ENCODE results near the gene KRT10.
"Not testable (repeated sequence)": the region's sequence is repeated elsewhere in the genome, so short reads cannot be mapped to it uniquely, and the experiment has no call there.

Gene KRT10

GRCh38 chr17:40822132-40822812 is at the start of gene KRT10:
KRT10 (minus strand) TSS chr17:40822614; CDS start chr17:40822585, 29 bp downstream.
- DNase-seq = no peak

- DNase-seq = no peak
Observed at GRCh38 chr17:40871316-40871715, 48.9 kb upstream of the KRT10 start.

GRCh38 chr17:40870136-40870535 is 47.7 kb upstream of the KRT10 start:
- no peak for DNase-seq

- DNase-seq = no peak
Observed at GRCh38 chr17:40866838-40867237, 44.4 kb upstream of the KRT10 start, which contains the start of gene KRT12. KRT12 (minus strand) TSS chr17:40867223; CDS start chr17:40867186, 37 bp downstream.

- DNase-seq = no peak
Observed at GRCh38 chr17:40864661-40865390, 42.4 kb upstream of the KRT10 start.

GRCh38 chr17:40862985-40863733 is 40.7 kb upstream of the KRT10 start:
- DNase-seq = peak; percentile 6

- DNase-seq = no peak
Observed at GRCh38 chr17:40859536-40859935, 37.1 kb upstream of the KRT10 start.

- not testable (repeated sequence) for DNase-seq
Observed at GRCh38 chr17:40858667-40859066, 36.3 kb upstream of the KRT10 start.

GRCh38 chr17:40857535-40857934 is 35.1 kb upstream of the KRT10 start:
- DNase-seq = no peak

GRCh38 chr17:40854175-40854814 is 31.9 kb upstream of the KRT10 start:
- no peak for DNase-seq

GRCh38 chr17:40852364-40852763 is 29.9 kb upstream of the KRT10 start:
- no peak for DNase-seq

GRCh38 chr17:40850293-40850972 is 28.0 kb upstream of the KRT10 start:
- no peak for DNase-seq

GRCh38 chr17:40849723-40850122 is 27.3 kb upstream of the KRT10 start:
- no peak for DNase-seq

GRCh38 chr17:40848583-40849235 is 26.3 kb upstream of the KRT10 start:
- DNase-seq = no peak

- DNase-seq = no peak
Observed at GRCh38 chr17:40846515-40847144, 24.2 kb upstream of the KRT10 start.

GRCh38 chr17:40844671-40845107 is 22.3 kb upstream of the KRT10 start:
- no peak for DNase-seq

GRCh38 chr17:40843242-40843641 is 20.8 kb upstream of the KRT10 start:
- DNase-seq = no peak

GRCh38 chr17:40841246-40841645 is 18.8 kb upstream of the KRT10 start:
- no peak for DNase-seq

- DNase-seq = no peak
Observed at GRCh38 chr17:40839194-40839593, 16.8 kb upstream of the KRT10 start.

- no peak for DNase-seq
Observed at GRCh38 chr17:40836020-40836419, 13.6 kb upstream of the KRT10 start.

- no peak for DNase-seq
Observed at GRCh38 chr17:40833882-40834281, 11.5 kb upstream of the KRT10 start.

All from CD4-positive, alpha-beta T cell treated with Interleukin-17A for 4 hours (primary cell).